Aorta (tissue), 5 donors: ENCODE data around the gene RINT1. TPM values are rescaled to one million over a fixed set of nuclear protein-coding genes. Genes with fewer than 3 reads are reported as not detected.
"Not testable (repeated sequence)": the region's sequence is repeated elsewhere in the genome, so short reads cannot be mapped to it uniquely, and the experiment has no call there.

Experiments
- ATAC-seq: fragments of 200-7000 bp; cut with Tn5 transposase; one replicate; pipeline ENCODE4 v1.9.1; 2022; ENCODE audit warnings: moderate library complexity; ENCODE audit not compliant: low FRiP score
- DNase-seq, 2 donors: peaks; one replicate each; pipeline ENCODE4 v3.0.0-alpha.2; 2020
- H3K27ac ChIP-seq, 2 donors: one replicate each; pipeline ENCODE4 v1.5.1; 2013; ENCODE audit warnings: low read length in 2 of 2, mild to moderate bottlenecking in 2 of 2, moderate library complexity in 2 of 2, control low read depth in 1 of 2, inconsistent platforms in 1 of 2, low read depth in 1 of 2
- H3K27me3 ChIP-seq, 2 donors: one replicate each; pipeline ENCODE4 v1.6.1; 2013; ENCODE audit warnings: control low read depth in 1 of 2, low read length in 1 of 2, mild to moderate bottlenecking in 1 of 2, moderate library complexity in 1 of 2; ENCODE audit not compliant: insufficient read depth in 2 of 2, control insufficient read depth in 1 of 2
- H3K36me3 ChIP-seq, 2 donors: one replicate each; pipeline ENCODE4 v1.6.1; 2013; ENCODE audit warnings: control low read depth in 1 of 2, low read length in 1 of 2, mild to moderate bottlenecking in 1 of 2; ENCODE audit not compliant: insufficient read depth in 2 of 2, control insufficient read depth in 1 of 2
- H3K4me1 ChIP-seq, 2 donors: one replicate each; pipeline ENCODE4 v1.6.1; 2013; ENCODE audit warnings: low read length in 2 of 2, control low read depth in 1 of 2, mild to moderate bottlenecking in 1 of 2, moderate library complexity in 1 of 2; ENCODE audit not compliant: insufficient read depth in 2 of 2, control insufficient read depth in 1 of 2
- H3K4me3 ChIP-seq, 2 donors: one replicate each; pipeline ENCODE4 v1.5.1; 2013; ENCODE audit warnings: low read length in 2 of 2, control low read depth in 1 of 2, mild to moderate bottlenecking in 1 of 2
- H3K9me3 ChIP-seq: one replicate; pipeline ENCODE4 v1.6.1; 2013; ENCODE audit warnings: mild to moderate bottlenecking, low read length; ENCODE audit not compliant: control insufficient read depth
- WGBS, 2 donors: extraction: QIAGEN DNeasy Blood & Tissue Kit; methylation state at CpG; one replicate each; pipeline ENCODE4 v1.1.7; 2013; 5-methylcytosine and 5-hydroxymethylcytosine counted together
- intact Hi-C, 2 donors: fragments of 100-400 bp; cut with DNase I; formaldehyde crosslinking; loops; one replicate each; pipeline versions ENCODE4 v1.14.2 to v1.15.0; 2022
- polyA plus RNA-seq, 2 donors: library from polyadenylated mRNA; stranded (reverse); fragments of 200-250 nt; gene quantifications; one replicate each; pipeline ENCODE4 v1.2.3, GENCODE V29; 2013
- total RNA-seq, 2 donors: library from RNA; stranded (reverse); fragmentation: NEBNext Ultra II Directional; extraction: Animal tissue kit (Norgen Biotek cat#: 25700); gene quantifications; one replicate each; pipeline ENCODE4 v1.2.1, GENCODE V29; 2021
- donor health status: healthy with polysubstance abuse.
- donor health status: Bipolar disorder and iron deficiency.
- donor health status: DM: no; HTN: no; CAD: no.
- donor health status: DM: no; HTN: no; CAD: no.
- donor health status: DM: yes; HTN: yes; CAD: no.

Gene RINT1
- total and polyA plus RNA-seq, 4 donors = 5.5 to 17.7 (median 15.3) TPM

DNA sequence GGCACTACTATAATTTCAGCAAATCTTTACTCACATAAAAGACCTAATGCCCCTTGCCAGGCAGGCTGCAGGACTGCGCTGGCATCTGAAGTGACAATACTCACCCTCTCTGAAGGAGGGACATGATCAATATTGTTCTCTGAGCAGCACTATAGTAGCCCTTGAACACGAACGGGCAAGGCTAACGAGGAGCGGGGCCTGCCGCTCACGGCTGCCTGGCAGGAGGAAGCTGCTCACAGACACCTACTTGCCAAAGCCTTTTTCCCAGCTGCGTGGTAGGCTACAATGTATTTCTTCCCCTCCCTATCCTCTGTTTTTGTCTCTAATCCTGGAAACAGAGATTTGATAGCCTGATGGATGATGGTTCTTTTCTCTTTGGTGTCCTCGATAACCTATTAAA, 29.8 kb upstream of the RINT1 start:
- no peaks in the 10 kb centered on the region for H3K27me3 ChIP-seq
- peaks cover 4 to 7% of the 10 kb centered on the region in 2 donors for H3K36me3 ChIP-seq
- intact Hi-C loops = no loop called here
- ATAC-seq (no peak), DNase-seq (no peak)
- no peak overlapping the region for H3K4me3 ChIP-seq
- WGBS, 2 donors = 94 to 95% methylated on average over 9 of the region's 9 CpGs
- H3K27ac ChIP-seq = no peak overlapping the region
- H3K9me3 ChIP-seq = no peaks in the 10 kb centered on the region
- no peaks in the 10 kb centered on the region for H3K4me1 ChIP-seq

DNA sequence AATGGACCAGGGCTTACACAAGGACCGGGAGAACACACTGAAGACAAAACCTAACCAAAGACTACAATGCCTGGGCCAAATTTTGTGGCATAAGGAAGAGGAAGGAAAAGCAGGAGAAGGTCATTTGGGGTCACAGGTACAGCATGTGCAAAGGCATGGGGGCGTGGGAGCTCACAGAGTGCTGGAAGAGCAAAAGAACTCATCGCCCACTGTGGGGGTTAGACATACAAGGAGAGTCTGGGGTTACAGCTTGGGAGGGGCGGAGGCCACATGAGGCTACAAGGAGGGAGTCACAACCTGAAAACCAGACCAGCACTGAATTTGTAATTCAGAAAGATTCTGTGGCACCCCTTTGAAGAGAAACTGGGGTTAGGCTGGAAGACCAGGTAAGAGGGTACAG, 19.6 kb upstream of the RINT1 start:
- Histone ChIP-seq H3K36me3 (no peaks in the 10 kb centered on the region), H3K9me3 (no peaks in the 10 kb centered on the region), H3K4me3 (no peak overlapping the region), H3K27me3 (no peaks in the 10 kb centered on the region), H3K27ac (no peak overlapping the region), H3K4me1 (peaks cover 0 to 2% of the 10 kb centered on the region in 2 donors)
- 77 to 88% methylated on average over 4 of the region's 4 CpGs for WGBS, 2 donors
- no peak for ATAC-seq
- intact Hi-C loops = no loop called here
- DNase-seq = no peak

- no peak overlapping the region for H3K27ac ChIP-seq
- H3K9me3 ChIP-seq = no peaks in the 10 kb centered on the region
- intact Hi-C loops = no loop called here
- DNase-seq (no peak), ATAC-seq (no peak)
- no peak overlapping the region for H3K4me3 ChIP-seq
- WGBS, 2 donors = 79 to 93% methylated on average over 4 of the region's 4 CpGs
- no peaks in the 10 kb centered on the region for H3K36me3 ChIP-seq
- H3K4me1 ChIP-seq = peaks cover 0 to 2% of the 10 kb centered on the region in 2 donors
- H3K27me3 ChIP-seq = no peaks in the 10 kb centered on the region
These were observed 19.0 kb upstream of the RINT1 start for GRCh38 chr7:105512926-105513526.

DNA sequence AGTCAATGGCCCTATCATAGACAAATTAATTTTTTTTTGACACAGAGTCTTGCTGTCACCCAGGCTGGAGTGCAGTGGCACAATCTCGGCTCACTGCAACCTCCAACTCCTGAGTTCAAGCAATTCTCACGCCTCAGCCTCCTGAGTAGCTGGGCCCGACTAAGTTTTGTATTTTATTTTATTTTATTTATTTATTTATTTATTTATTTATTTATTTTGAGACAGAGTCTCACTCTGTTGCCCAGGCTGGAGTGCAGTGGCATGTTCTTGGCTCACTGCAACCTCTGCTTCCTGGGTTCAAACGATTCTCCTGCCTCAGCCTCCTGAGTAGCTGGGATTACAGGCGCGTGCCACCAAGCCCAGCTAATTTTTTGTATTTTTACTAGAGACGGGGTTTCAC, 16.4 kb upstream of the RINT1 start:
- H3K36me3 ChIP-seq, ATAC-seq, H3K27ac ChIP-seq, H3K27me3 ChIP-seq, intact Hi-C loops, H3K9me3 ChIP-seq, H3K4me1 ChIP-seq, H3K4me3 ChIP-seq, DNase-seq: not testable (repeated sequence)
- 94 to 95% methylated on average over 7 of the region's 7 CpGs for WGBS, 2 donors

DNA sequence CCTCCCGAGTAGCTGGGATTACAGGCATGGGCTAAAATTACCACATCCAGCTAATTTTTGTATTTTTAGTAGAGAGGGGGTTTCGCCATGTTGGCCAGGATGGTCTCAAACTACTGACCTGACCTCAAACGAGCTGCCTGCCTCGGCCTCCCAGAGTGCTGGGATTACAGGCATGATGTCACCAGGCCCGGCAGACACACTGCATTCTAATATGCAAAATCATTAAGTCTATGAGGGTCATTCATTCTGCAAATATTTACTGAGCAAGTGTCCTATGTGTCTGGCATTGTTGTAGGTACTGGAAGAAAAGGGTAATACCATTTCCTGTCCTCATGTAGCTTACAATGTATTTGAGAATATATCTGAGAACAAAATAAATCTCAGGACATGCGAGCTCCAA, 12.6 kb upstream of the RINT1 start:
- Histone ChIP-seq H3K27ac (no peak overlapping the region), H3K4me3 (no peak overlapping the region), H3K36me3 (no peaks in the 10 kb centered on the region), H3K27me3 (no peaks in the 10 kb centered on the region), H3K4me1 (no peaks in the 10 kb centered on the region), H3K9me3 (no peaks in the 10 kb centered on the region)
- ATAC-seq (no peak), DNase-seq (no peak)
- intact Hi-C loops = no loop called here
- WGBS, 2 donors = 95% methylated on average over 6 of the region's 6 CpGs

DNA sequence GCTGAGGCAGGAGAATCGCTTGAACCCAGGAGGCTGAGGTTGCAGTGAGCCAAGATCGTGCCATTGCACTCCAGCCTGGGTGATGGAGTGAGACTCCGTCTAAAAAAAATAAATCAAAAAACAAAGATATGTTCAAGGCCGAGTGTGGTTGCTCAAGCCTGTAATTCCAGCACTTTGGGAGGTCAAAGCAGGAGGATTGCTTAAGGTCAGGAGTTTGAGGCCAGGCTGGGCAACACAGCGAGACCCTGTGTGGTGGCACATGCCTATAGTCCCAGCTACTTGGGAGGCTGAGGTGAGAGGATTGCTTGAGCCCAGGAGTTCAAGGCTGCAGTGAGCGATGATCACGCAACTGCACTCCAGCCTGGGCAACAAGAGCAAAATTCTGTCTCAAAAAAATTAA, 11.4 kb upstream of the RINT1 start:
- H3K4me3 ChIP-seq, H3K9me3 ChIP-seq, H3K27me3 ChIP-seq, DNase-seq, H3K27ac ChIP-seq, H3K36me3 ChIP-seq, ATAC-seq, intact Hi-C loops, H3K4me1 ChIP-seq: not testable (repeated sequence)
- 86 to 88% methylated on average over 7 of the region's 7 CpGs for WGBS, 2 donors

DNA sequence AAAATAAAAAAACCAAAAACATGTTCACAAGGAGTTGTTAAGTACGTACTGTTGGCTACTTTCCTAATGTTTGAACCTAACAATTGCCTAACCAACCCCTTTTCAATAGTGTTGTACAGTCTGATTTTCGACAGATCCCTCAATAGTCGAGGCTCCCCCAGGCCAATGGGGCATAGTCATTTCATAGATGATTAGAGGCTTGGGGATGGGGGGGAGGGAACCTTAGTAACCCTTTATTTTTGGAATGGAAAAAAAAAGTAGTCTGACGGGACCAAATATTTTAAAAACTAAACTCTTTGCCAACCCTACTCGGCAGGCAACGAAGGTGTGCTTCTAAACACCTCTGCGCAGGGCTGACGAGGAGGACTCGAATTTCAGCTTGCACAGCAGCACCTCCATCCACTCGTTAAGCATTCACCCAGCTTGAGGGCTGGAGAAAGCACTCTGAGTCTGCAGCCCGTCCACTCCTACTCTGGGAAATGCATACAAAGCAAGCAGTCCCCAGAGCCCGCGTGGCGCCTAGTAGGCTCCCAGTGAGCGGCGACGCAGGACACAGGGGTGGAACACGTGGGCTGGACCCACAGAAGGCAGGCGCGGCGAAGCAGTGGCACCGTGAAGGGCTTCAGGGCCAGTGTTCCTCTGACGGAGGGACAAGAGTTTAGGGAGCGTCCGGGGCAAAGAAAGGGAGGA, 10.8 kb upstream of the RINT1 start:
- no peaks in the 10 kb centered on the region for H3K4me1 ChIP-seq
- H3K4me3 ChIP-seq = peak overlapping the region; percentile 51 to 62
- H3K27ac ChIP-seq = peak overlapping the region; percentile 47 to 78
- no peaks in the 10 kb centered on the region for H3K9me3 ChIP-seq
- DNase-seq = peak; percentile 79 to 89
- no peaks in the 10 kb centered on the region for H3K27me3 ChIP-seq
- 3 to 13% methylated on average over 25 of the region's 25 CpGs for WGBS, 2 donors
- ATAC-seq = peak; percentile 83
- H3K36me3 ChIP-seq = no peaks in the 10 kb centered on the region
- intact Hi-C loops = no loop called here

GRCh38 chr7:105521717-105522463, 10.1 kb upstream of the RINT1 start, which contains the start of gene PUS7:
TSS of gene PUS7 (minus strand) at chr7:105522271. CDS start at chr7:105508512, 13,759 bp downstream.
- DNase-seq (peak; percentile 90 to 94), ATAC-seq (peak; percentile 98)
- WGBS, 2 donors = 0% methylated on average over 74 to 96 of the region's 96 CpGs
- Histone ChIP-seq H3K27ac (peak within 1 kb of the TSS; percentile 47 to 78), H3K9me3 (no peaks in the 10 kb centered on the region), H3K27me3 (no peaks in the 10 kb centered on the region), H3K4me3 (peak within 1 kb of the TSS; percentile 51 to 63), H3K4me1 (no peaks in the 10 kb centered on the region), H3K36me3 (no peaks in the 10 kb centered on the region)
- intact Hi-C loops = no loop called here
